Amniotic epithelial cell (primary cell): ENCODE measurements around the gene SKAP2.

Source experiments
- DNase-seq: peaks from one replicate; pipeline ENCODE4 v3.0.0-alpha.2; 2010; ENCODE audit warnings: low read depth

Gene SKAP2

DNA sequence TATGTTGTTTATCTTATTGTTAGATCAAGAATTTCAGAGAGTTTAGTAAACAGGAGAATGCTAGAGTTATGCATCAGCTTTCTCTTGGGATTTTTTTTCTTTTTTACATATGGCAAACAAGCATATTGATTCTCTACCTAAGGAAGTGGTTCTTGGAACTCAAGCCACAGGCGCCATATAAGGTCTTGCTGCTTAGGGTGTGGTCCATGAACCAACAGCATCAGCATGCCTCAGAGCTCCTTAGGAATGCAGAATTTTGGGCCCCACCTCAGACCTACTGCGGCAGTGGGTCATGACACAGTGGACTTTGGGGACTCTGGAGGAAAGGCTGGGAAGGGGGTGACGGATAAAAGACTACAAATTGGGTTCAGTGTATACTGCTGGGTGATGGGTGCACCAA is 230.8 kb downstream of the SKAP2 start:
- DNase-seq: no peak

- DNase-seq: no peak
These were observed 232.8 kb downstream of the SKAP2 start for GRCh38 chr7:26631601-26632000.

DNA sequence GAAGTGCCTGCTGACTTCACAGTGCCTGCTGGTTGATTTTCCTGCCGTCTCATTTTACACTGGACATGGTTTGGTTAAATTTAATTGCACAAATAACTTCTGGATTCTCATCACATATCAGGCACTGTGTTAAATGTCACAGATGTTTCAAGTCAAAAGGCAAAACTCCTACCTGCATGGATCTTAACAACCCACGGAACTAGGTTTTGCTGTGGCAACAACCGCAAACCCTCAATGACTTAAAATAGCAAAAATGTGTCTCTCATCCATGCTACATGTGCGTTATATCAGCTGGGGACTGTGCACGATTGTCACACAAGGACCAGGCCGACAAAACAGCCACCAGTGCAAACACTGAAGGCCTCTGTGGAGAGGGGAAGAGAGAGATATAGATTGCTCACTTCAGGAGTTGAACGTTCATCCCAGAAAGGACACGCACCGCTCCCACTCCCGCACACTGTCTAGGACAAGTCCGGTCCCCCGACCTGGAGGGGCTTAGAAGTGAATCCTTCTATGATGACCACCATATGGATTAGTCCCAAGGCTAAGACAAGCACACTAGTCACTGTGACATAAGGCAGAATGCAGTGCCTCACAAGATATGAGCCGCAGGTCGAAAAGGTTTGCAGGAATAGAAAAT is 233.3 kb downstream of the SKAP2 start:
- DNase-seq: no peak

- DNase-seq: no peak
These were observed 234.0 kb downstream of the SKAP2 start for GRCh38 chr7:26630361-26630760.

- DNase-seq: no peak
These were observed 234.7 kb downstream of the SKAP2 start for GRCh38 chr7:26629696-26630095.

GRCh38 chr7:26627891-26628341 is 236.5 kb downstream of the SKAP2 start:
- DNase-seq: no peak

DNA sequence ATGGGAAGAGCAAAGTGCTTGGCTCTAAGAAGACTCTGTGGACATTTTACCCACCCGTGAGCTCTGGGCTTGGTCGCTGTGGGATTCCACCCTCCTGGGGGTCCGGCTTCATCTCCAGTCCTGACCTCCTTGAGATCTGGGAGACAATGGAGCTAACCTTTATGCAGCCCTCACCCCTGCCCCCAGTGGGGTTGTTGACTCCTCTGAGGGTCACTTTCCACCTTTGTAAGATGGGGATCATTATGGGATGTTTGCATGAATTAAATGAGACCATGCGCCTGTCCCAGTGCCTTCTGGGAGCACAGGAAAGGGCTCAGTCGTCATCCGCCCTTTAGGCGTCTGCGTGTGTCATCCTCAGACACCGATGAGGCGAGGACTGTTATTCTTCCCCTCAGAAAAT is 237.2 kb downstream of the SKAP2 start:
- no peak for DNase-seq

GRCh38 chr7:26626687-26627086 is 237.7 kb downstream of the SKAP2 start:
- no peak for DNase-seq

GRCh38 chr7:26626156-26626555 is 238.2 kb downstream of the SKAP2 start:
- no peak for DNase-seq

DNA sequence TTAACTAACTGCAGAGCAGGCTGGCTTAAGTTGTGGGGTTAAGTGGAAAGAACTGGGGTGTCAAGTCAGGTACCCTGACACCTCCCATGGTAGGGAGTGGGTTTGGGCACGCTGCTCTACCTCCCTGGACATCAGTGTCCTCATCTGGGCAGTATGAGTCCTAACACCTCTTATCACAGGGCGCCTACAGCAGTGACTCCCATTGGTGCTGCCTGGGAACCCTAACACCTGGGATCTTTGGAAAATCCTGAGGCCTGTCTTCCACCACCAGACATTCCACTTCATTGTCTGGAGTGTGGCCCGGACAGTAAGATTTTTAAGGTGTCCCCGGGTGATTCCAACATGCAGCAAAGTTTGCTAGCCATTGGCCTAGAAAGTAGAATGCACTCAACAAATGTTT is 239.1 kb downstream of the SKAP2 start:
- DNase-seq: no peak

GRCh38 chr7:26624839-26625238 is 239.6 kb downstream of the SKAP2 start:
- DNase-seq: no peak

- DNase-seq: no peak
These were observed 240.0 kb downstream of the SKAP2 start for GRCh38 chr7:26624431-26624830.

GRCh38 chr7:26620352-26620751 is 244.0 kb downstream of the SKAP2 start:
- no peak for DNase-seq

- no peak for DNase-seq
These were observed 244.9 kb downstream of the SKAP2 start for GRCh38 chr7:26619348-26619984.

DNA sequence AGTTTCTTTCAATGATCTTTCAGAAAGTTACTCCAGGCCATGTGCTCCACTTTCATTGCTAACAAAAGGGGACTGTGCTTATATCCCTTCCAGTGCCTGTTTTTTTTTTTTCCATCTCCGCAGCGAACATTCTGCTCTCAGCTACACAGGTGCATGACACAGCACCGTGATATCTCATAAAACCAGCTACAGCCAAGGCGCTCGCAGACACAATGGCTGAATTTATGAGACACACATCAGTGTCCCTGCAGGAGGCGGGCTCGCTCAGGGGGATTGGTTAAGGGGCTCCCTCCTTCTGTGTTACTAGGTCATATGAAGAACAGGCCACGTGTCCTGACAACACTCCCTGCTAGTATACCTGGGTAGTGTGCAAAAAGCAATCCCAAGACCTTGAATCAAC is 245.5 kb downstream of the SKAP2 start:
- no peak for DNase-seq

DNA sequence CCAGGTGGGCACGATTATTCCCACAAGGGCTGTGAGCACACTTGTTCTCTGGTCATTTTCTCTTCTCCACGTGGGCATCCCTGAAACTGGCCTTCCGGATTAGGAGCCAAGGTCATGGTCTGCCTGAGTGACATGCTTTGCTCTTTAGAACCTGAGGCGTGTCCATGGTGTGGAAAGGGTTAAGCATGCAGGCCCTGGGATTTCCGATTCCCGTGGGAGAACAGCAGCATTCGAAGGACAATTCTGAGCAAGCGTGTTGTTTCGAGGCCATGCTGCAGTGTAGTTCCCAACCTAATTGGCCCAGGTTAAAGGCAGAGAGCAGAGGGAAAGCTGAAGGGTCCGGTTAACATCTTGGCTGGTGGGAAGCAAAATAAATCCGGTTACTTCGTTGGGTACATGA is 245.9 kb downstream of the SKAP2 start:
- DNase-seq: no peak
